ENCODE data around the gene ZNFX1.
"Not testable (repeated sequence)": the region's sequence is repeated elsewhere in the genome, so short reads cannot be mapped to it uniquely, and the experiment has no call there.

Gene ZNFX1

DNA sequence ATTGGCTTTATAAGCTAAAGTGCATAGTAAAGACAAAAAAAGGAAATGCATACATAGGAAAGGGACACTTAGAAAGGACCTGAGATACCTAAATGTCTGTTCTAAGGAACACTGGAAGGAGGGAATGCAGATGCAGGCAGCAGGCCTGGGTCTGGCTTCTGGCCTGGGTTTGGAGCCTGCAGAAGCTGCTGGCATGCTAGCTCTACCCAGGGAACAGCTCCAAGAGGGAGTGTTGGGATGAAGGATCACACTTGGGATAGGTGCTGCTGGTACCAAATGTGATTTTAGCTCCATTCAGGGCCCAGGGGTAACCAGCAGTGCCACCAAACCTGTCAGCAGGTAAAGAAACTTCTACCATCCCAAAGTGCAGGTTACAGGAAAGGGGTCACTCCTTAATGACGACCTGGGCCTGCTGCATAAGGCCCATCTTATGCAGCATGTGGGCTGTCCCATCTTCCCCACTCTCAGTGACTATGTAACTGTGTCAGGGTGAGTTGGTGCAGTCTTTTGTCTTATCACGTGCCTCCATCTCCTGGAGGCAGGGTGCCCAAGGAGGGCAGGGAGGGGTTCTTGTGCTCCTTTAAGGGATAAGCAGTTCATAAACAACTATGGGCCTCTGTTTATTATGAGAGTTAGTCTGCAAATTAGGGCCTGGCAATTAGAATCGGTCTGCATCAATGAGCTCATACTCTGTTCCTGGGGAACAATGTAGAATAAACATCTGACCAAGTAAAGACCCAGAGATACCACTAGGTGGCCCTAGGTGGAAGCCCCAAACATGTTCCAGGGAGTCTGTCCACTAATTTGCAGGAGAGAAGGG is 31.7 kb downstream of the ZNFX1 start:
- no peak for DNase-seq

GRCh38 chr20:49237531-49237930 is 40.3 kb downstream of the ZNFX1 start:
- no peak for DNase-seq

- no peak for DNase-seq
These were observed 41.6 kb downstream of the ZNFX1 start for GRCh38 chr20:49236301-49236700.

DNA sequence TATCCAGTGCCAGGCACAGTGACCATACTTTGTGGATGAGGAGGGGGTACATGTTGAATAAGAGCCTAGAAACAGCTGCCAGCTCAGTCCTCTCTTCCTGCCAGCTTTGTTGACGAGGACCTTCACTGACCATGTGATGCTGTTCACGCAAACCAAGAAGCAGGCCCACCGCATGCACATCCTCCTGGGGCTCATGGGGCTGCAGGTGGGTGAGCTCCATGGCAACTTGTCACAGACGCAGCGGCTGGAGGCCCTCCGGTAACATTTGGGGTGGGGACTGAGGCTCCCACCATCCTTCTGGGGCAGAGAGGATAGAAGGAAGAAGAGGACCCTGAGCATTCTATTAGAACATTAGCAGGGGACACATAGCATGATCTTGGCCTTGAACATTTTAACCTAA is 43.0 kb downstream of the ZNFX1 start:
- no peak for DNase-seq

GRCh38 chr20:49233226-49233625 is 44.6 kb downstream of the ZNFX1 start:
- DNase-seq, result no peak

- DNase-seq, result no peak
These were observed 46.4 kb downstream of the ZNFX1 start for GRCh38 chr20:49231471-49231870.

DNA sequence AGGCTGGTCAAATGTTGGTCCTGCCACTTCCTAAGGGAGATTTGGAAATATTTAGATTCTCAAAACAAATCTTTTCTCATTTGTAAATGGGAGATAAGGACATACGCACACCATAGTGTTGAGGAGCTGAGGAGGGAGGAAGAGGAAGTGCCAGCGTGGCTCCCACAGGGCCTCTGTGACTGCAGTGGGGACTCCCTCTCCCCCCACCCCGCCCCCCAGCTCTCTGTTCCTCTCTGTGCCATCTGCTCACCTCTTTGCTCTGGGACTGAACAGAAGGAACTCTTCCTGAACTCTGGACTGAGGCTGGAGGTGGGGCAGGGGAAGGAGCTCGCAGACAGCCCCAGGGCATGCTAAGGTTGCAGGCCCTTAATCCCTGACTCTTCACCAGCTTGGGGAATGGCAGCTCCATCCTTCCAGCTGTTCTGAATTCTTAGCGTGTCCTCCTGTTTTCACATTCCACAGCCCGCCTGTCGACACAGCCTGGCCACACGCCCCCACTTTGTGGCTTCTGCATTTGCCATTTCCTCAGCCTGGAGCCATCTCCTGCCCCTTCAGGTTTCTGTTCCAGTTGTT is 47.2 kb downstream of the ZNFX1 start:
- no peak for DNase-seq

GRCh38 chr20:49230021-49230420 is 47.8 kb downstream of the ZNFX1 start:
- DNase-seq, result peak; percentile 51

GRCh38 chr20:49229381-49229780 is 48.5 kb downstream of the ZNFX1 start:
- no peak for DNase-seq

- DNase-seq, result no peak
These were observed 49.2 kb downstream of the ZNFX1 start for GRCh38 chr20:49228676-49229075.

GRCh38 chr20:49225896-49226295 is 52.0 kb downstream of the ZNFX1 start:
- DNase-seq, result no peak

- no peak for DNase-seq
These were observed 57.7 kb downstream of the ZNFX1 start for GRCh38 chr20:49219924-49220831.

- DNase-seq, result peak; percentile 94
These were observed 58.5 kb downstream of the ZNFX1 start, which contains the start of gene DDX27 for GRCh38 chr20:49219091-49219923. Gene DDX27 (plus strand): TSS chr20:49219416. CDS start chr20:49219449, 33 bp downstream.

GRCh38 chr20:49218739-49219090 is 59.1 kb downstream of the ZNFX1 start:
- not testable (repeated sequence) for DNase-seq

DNA sequence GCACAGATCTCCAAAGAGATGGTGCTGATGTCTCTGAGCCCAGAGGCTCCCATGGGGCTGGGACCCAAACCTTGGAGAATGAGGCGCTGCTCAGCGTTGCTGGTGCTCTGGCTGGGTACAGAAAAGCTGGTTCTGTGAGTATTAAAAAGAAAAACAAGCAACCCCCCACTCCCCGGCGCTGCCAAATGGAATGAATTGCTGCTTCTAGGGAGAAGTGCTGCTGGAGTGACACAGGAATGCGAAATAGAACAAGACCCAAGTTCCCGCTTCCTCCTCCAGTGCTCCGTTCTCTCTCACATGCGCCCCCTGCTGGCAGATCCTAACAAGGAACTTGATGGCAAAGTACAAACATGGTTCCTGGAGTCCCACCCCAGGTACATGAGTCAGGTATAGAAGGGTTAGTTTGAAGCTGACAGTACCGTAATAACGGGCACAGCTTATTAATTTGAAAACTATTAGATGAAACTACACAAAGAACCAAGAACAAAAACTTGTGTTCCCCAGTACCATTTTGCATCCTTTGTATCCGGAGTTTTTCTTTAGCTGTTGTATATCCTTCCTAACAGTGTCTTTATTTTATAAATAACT is 60.8 kb downstream of the ZNFX1 start:
- DNase-seq, result peak; percentile 14

DNA sequence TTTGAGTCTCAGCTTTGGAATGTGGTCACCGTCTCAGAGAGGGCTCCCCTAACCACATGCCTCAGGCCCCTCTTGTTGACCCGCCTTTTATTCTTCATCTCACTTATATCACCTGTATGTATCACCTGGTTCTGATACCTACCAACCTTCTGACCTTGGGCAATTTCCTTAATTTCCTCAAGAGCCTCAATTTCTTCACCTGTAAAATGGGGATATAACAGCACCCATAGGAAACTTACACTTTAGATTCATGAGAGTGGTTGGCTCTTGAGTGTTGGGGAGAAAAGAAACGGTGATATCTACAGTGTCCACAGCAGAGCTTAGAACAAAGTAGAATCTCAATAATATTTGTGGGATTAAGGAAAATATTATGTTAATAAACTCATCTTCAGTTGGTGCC is 62.6 kb downstream of the ZNFX1 start:
- DNase-seq, result no peak

- DNase-seq, result no peak
These were observed 63.3 kb downstream of the ZNFX1 start for GRCh38 chr20:49214571-49214970.

DNA sequence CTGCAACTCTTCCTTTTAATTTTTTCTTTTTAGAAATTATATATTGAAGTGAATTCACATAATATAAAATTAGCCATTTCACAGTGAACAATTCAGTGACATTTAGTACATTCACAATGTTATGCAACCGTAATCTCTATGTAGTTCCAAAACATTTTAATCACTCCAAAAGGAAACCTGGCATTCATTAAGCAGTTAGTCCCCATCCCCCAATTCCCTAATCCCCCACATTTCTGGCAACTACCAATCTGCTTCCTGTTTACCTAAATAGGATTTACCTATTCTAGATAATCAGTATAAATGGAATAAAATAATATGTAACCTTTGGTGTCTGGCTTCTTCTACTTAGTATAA is 67.1 kb downstream of the ZNFX1 start:
- no peak for DNase-seq

- DNase-seq, result no peak
These were observed 67.6 kb downstream of the ZNFX1 start for GRCh38 chr20:49210101-49210756.

DNA sequence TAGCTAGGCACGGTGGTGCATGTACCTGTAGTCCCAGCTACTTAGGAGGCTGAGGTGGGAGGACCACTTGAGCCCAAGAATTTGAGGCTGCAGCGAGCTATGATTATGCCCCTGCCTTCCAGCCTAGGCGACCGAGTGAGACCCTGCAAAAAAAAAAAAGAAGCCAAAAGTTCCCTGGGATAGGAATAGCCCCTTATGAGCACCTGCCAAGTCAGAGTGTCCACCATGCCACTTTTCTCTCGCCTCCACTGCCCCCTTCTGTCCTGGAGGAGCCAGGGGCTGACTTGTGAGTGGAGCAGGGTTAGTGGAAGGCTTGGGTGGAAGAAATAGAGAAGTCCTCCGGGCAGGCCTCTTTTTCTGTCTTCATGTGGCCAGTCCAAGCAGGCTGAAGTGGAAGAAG is 70.8 kb downstream of the ZNFX1 start:
- DNase-seq, result no peak

- DNase-seq, result no peak
These were observed 74.1 kb downstream of the ZNFX1 start for GRCh38 chr20:49203746-49204145.

DNA sequence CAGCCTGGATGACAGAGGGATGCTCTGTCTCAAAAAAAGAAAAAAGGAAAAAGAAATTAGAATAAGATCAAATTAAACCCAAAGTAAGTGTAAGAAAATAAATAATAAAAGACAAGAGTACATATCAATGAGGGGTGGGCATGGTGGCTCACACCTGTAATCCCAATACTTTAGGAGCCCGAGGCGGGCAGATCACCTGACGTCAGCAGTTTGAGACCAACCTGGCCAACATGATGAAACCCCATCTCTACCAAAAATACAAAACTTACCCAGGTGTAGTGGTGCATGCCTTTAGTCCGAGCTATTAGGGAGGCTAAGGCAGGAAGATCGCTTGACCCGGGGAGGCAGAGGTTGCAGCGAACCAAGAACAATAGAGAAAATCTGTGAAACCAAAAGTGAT is 74.8 kb downstream of the ZNFX1 start:
- no peak for DNase-seq
